DOHH2 (cell line): ENCODE results near the gene EPB41L5.
"Not testable (repeated sequence)": the region's sequence is repeated elsewhere in the genome, so short reads cannot be mapped to it uniquely, and the experiment has no call there.

Experiments used
- H3F3A ChIP-seq: fragments of 200-600 bp; sonication (generic), shearing (Covaris generic); 2 replicates; pipeline ENCODE4 v1.6.0; 2016; ENCODE audit warnings: antibody characterized with exemption, mild to moderate bottlenecking; ENCODE audit not compliant: control insufficient read depth, insufficient read depth
- H3K27ac ChIP-seq: fragments of 200-600 bp; sonication (generic); 2 replicates; pipeline ENCODE4 v1.5.1; 2014; ENCODE audit warnings: low read depth, mild to moderate bottlenecking, low read length, moderate library complexity
- H3K27me3 ChIP-seq: fragments of 200-600 bp; sonication (generic); 2 replicates; pipeline ENCODE4 v1.6.1; 2014; ENCODE audit warnings: mild to moderate bottlenecking, low read length, mixed read lengths; ENCODE audit not compliant: control insufficient read depth
- H3K36me3 ChIP-seq: fragments of 200-600 bp; sonication (generic); 2 replicates; pipeline ENCODE4 v1.6.1; 2014; ENCODE audit warnings: mild to moderate bottlenecking, low read length, moderate library complexity, mixed read lengths; ENCODE audit not compliant: control insufficient read depth
- H3K4me1 ChIP-seq: fragments of 200-600 bp; sonication (generic); 2 replicates; pipeline ENCODE4 v1.6.1; 2014; ENCODE audit warnings: mild to moderate bottlenecking, low read length, mixed read lengths; ENCODE audit not compliant: control insufficient read depth
- H3K4me2 ChIP-seq: fragments of 200-600 bp; sonication (generic); 2 replicates; pipeline ENCODE4 v1.6.0; 2014; ENCODE audit warnings: mild to moderate bottlenecking, low read length, moderate library complexity
- H3K4me3 ChIP-seq: fragments of 200-600 bp; sonication (generic); 2 replicates; pipeline ENCODE4 v1.5.1; 2014; ENCODE audit warnings: mild to moderate bottlenecking, low read length, mixed read lengths
- H3K79me2 ChIP-seq: fragments of 200-600 bp; sonication (generic); 2 replicates; pipeline ENCODE4 v1.6.1; 2014; ENCODE audit warnings: mild to moderate bottlenecking, low read length, mixed read lengths; ENCODE audit not compliant: control insufficient read depth
- H3K9me2 ChIP-seq: fragments of 200-600 bp; sonication (generic); replicated peaks from 2 replicates; pipeline ENCODE4 v1.6.1; 2014; ENCODE audit warnings: mild to moderate bottlenecking, low read length, mixed read lengths; ENCODE audit not compliant: control insufficient read depth
- H3K9me3 ChIP-seq: fragments of 200-600 bp; sonication (generic); 2 replicates; pipeline ENCODE4 v1.6.1; 2014; ENCODE audit warnings: antibody characterized with exemption, low read length, mixed read lengths; ENCODE audit not compliant: control insufficient read depth, insufficient read depth
- H4K20me1 ChIP-seq: fragments of 200-600 bp; sonication (generic); 2 replicates; pipeline ENCODE4 v1.6.0; 2014; ENCODE audit warnings: low read depth, mild to moderate bottlenecking, antibody characterized with exemption, low read length, moderate library complexity; ENCODE audit not compliant: control insufficient read depth, insufficient read depth
- CTCF ChIP-seq: fragments of 200-600 bp; sonication (generic); IDR thresholded peaks from one replicate; pipeline ENCODE4 v1.5.1; 2014; ENCODE audit warnings: antibody characterized with exemption, mild to moderate bottlenecking, low read depth, low read length; ENCODE audit not compliant: poor library complexity, severe bottlenecking
- EZH2phosphoT487 ChIP-seq: fragments of 200-600 bp; sonication (generic); IDR thresholded peaks from 2 replicates; pipeline ENCODE4 v1.6.1; 2017; ENCODE audit warnings: borderline replicate concordance, mild to moderate bottlenecking, antibody characterized with exemption, low read length, moderate library complexity, mixed read lengths

EPB41L5 gene

GRCh38 chr2:120042359-120042758 is 29.5 kb downstream of the EPB41L5 start:
- TF ChIP-seq EZH2phosphoT487 (no peak), CTCF (no peak)
- Histone ChIP-seq H3F3A (no peaks in the 10 kb centered on the region), H3K9me2 (no peaks in the 10 kb centered on the region), H3K4me2 (no peak overlapping the region), H3K4me3 (no peak overlapping the region), H3K27me3 (no peaks in the 10 kb centered on the region), H3K36me3 (no peaks in the 10 kb centered on the region), H3K9me3 (no peaks in the 10 kb centered on the region), H3K79me2 (no peaks in the 10 kb centered on the region), H4K20me1 (no peaks in the 10 kb centered on the region), H3K4me1 (0 out of 2 replicates have a peak, but pooled peaks cover 4% of the 10 kb centered on the region), H3K27ac (no peak overlapping the region)

- Histone ChIP-seq H3K9me2 (no peaks in the 10 kb centered on the region), H3F3A (no peaks in the 10 kb centered on the region), H3K4me3 (no peak overlapping the region), H3K4me2 (no peak overlapping the region), H3K27me3 (no peaks in the 10 kb centered on the region), H4K20me1 (no peaks in the 10 kb centered on the region), H3K4me1 (0 out of 2 replicates have a peak, but pooled peaks cover 4% of the 10 kb centered on the region), H3K27ac (no peak overlapping the region), H3K36me3 (no peaks in the 10 kb centered on the region), H3K79me2 (no peaks in the 10 kb centered on the region), H3K9me3 (no peaks in the 10 kb centered on the region)
- no peak for TF ChIP-seq CTCF
- TF ChIP-seq EZH2phosphoT487, result no peak
Measured at GRCh38 chr2:120044336-120044735, 31.5 kb downstream of the EPB41L5 start.

GRCh38 chr2:120045775-120046174 is 32.9 kb downstream of the EPB41L5 start:
- H3K9me3 ChIP-seq, H3K4me1 ChIP-seq, H3K79me2 ChIP-seq, H3K27me3 ChIP-seq, H3K36me3 ChIP-seq, H3K27ac ChIP-seq, H3K9me2 ChIP-seq, H3K4me2 ChIP-seq, H4K20me1 ChIP-seq, H3K4me3 ChIP-seq, H3F3A ChIP-seq: not testable (repeated sequence)

GRCh38 chr2:120046252-120046651 is 33.4 kb downstream of the EPB41L5 start:
- H3F3A ChIP-seq, H3K4me2 ChIP-seq, H3K27me3 ChIP-seq, H3K4me3 ChIP-seq, H3K9me2 ChIP-seq, H3K9me3 ChIP-seq, H3K4me1 ChIP-seq, H4K20me1 ChIP-seq, H3K36me3 ChIP-seq, H3K79me2 ChIP-seq, H3K27ac ChIP-seq: not testable (repeated sequence)
